ENCODE results near the gene FADS1.

Gene FADS1

DNA sequence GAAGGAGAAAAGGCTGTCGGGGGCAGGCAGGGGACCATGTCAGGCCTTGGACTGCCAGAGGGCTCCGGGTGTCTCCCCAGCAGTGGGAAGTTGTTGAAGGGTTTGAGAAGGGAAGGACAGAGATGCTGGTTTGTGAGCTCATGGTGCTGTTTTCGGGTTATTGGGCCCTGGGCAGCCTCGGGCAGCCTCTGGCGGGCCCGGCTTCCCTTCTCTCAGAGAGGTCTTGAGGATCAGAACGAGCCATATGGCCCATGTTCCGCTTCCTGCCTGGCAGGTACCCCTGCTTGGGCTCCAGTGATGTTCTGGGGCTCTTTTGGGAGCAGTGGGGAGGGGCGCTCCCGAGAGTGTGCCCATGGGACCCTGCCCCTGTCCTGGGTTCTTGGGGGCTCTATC lies 54.6 kb downstream of the FADS1 start:
- Histone ChIP-seq H3K9ac (ENCODE audit: low read depth, low read length) (no peak overlapping the region), H3K9me3 (ENCODE audit: insufficient read depth, low read depth, low read length) (no peaks in the 10 kb centered on the region), H3K27ac (ENCODE audit: low read depth, low read length) (no peak overlapping the region; the same call in 1 of the 2 replicates), H3K4me1 (ENCODE audit: insufficient read depth, low read length) (peaks cover 4% of the 10 kb centered on the region; the same call in 1 of the 2 replicates), H3K4me3 (ENCODE audit: low read length) (no peak overlapping the region), H3K27me3 (ENCODE audit: insufficient read depth, low read length) (no peaks in the 10 kb centered on the region), H3K36me3 (ENCODE audit: insufficient read depth, low read length) (no peaks in the 10 kb centered on the region)
- 83% methylated on average over 10 of the region's 10 CpGs for WGBS

- 72% methylated on average over 11 of the region's 11 CpGs for WGBS
- no peak overlapping the region for H3K27ac ChIP-seq (ENCODE audit: low read depth, low read length)
- no peak overlapping the region for H3K9ac ChIP-seq (ENCODE audit: low read depth, low read length)
- no peaks in the 10 kb centered on the region for H3K36me3 ChIP-seq (ENCODE audit: insufficient read depth, low read length)
- H3K4me3 ChIP-seq (ENCODE audit: low read length): no peak overlapping the region
- no peaks in the 10 kb centered on the region for H3K9me3 ChIP-seq (ENCODE audit: insufficient read depth, low read depth, low read length)
- peaks cover 7% of the 10 kb centered on the region; the same call in 1 of the 2 replicates for H3K4me1 ChIP-seq (ENCODE audit: insufficient read depth, low read length)
- no peaks in the 10 kb centered on the region for H3K27me3 ChIP-seq (ENCODE audit: insufficient read depth, low read length)
Observed at GRCh38 chr11:61761440-61762222, 55.2 kb downstream of the FADS1 start.

GRCh38 chr11:61760946-61761345 lies 55.9 kb downstream of the FADS1 start:
- no peaks in the 10 kb centered on the region for H3K9me3 ChIP-seq (ENCODE audit: insufficient read depth, low read depth, low read length)
- 68% methylated on average over 12 of the region's 13 CpGs for WGBS
- H3K27ac ChIP-seq (ENCODE audit: low read depth, low read length): no peak overlapping the region
- no peak overlapping the region for H3K4me3 ChIP-seq (ENCODE audit: low read length)
- no peaks in the 10 kb centered on the region for H3K36me3 ChIP-seq (ENCODE audit: insufficient read depth, low read length)
- H3K4me1 ChIP-seq (ENCODE audit: insufficient read depth, low read length): peaks cover 14% of the 10 kb centered on the region; the same call in 1 of the 2 replicates
- no peak overlapping the region for H3K9ac ChIP-seq (ENCODE audit: low read depth, low read length)
- H3K27me3 ChIP-seq (ENCODE audit: insufficient read depth, low read length): no peaks in the 10 kb centered on the region

GRCh38 chr11:61757213-61757862 lies 59.5 kb downstream of the FADS1 start:
- Histone ChIP-seq H3K9me3 (ENCODE audit: insufficient read depth, low read depth, low read length) (no peaks in the 10 kb centered on the region), H3K27ac (ENCODE audit: low read depth, low read length) (no peak overlapping the region), H3K4me1 (ENCODE audit: insufficient read depth, low read length) (peaks cover 20% of the 10 kb centered on the region), H3K36me3 (ENCODE audit: insufficient read depth, low read length) (no peaks in the 10 kb centered on the region), H3K4me3 (ENCODE audit: low read length) (no peak overlapping the region), H3K27me3 (ENCODE audit: insufficient read depth, low read length) (peaks cover 17% of the 10 kb centered on the region), H3K9ac (ENCODE audit: low read depth, low read length) (no peak overlapping the region)
- 96% methylated on average over 15 of the region's 15 CpGs for WGBS

GRCh38 chr11:61756452-61757212 lies 60.2 kb downstream of the FADS1 start:
- Histone ChIP-seq H3K27me3 (ENCODE audit: insufficient read depth, low read length) (peaks cover 23% of the 10 kb centered on the region), H3K27ac (ENCODE audit: low read depth, low read length) (no peak overlapping the region), H3K4me3 (ENCODE audit: low read length) (no peak overlapping the region), H3K9me3 (ENCODE audit: insufficient read depth, low read depth, low read length) (no peaks in the 10 kb centered on the region), H3K4me1 (ENCODE audit: insufficient read depth, low read length) (peaks cover 15% of the 10 kb centered on the region), H3K9ac (ENCODE audit: low read depth, low read length) (no peak overlapping the region), H3K36me3 (ENCODE audit: insufficient read depth, low read length) (no peaks in the 10 kb centered on the region)
- 72% methylated on average over 9 of the region's 9 CpGs for WGBS

GRCh38 chr11:61756147-61756451 lies 60.7 kb downstream of the FADS1 start:
- Histone ChIP-seq H3K4me3 (ENCODE audit: low read length) (no peak overlapping the region), H3K36me3 (ENCODE audit: insufficient read depth, low read length) (no peaks in the 10 kb centered on the region), H3K9me3 (ENCODE audit: insufficient read depth, low read depth, low read length) (no peaks in the 10 kb centered on the region), H3K9ac (ENCODE audit: low read depth, low read length) (no peak overlapping the region), H3K27ac (ENCODE audit: low read depth, low read length) (no peak overlapping the region), H3K27me3 (ENCODE audit: insufficient read depth, low read length) (peaks cover 27% of the 10 kb centered on the region), H3K4me1 (ENCODE audit: insufficient read depth, low read length) (peaks cover 15% of the 10 kb centered on the region)
- WGBS: 74% methylated on average over 4 of the region's 4 CpGs

GRCh38 chr11:61754534-61755482 lies 62.0 kb downstream of the FADS1 start:
- 81% methylated on average over 31 of the region's 31 CpGs for WGBS
- Histone ChIP-seq H3K27me3 (ENCODE audit: insufficient read depth, low read length) (peaks cover 30% of the 10 kb centered on the region), H3K9me3 (ENCODE audit: insufficient read depth, low read depth, low read length) (no peaks in the 10 kb centered on the region), H3K4me3 (ENCODE audit: low read length) (no peak overlapping the region), H3K27ac (ENCODE audit: low read depth, low read length) (no peak overlapping the region), H3K36me3 (ENCODE audit: insufficient read depth, low read length) (no peaks in the 10 kb centered on the region), H3K4me1 (ENCODE audit: insufficient read depth, low read length) (peaks cover 22% of the 10 kb centered on the region), H3K9ac (ENCODE audit: low read depth, low read length) (no peak overlapping the region)

GRCh38 chr11:61753672-61754071 lies 63.1 kb downstream of the FADS1 start:
- H3K4me1 ChIP-seq (ENCODE audit: insufficient read depth, low read length): peaks cover 30% of the 10 kb centered on the region
- no peak overlapping the region for H3K4me3 ChIP-seq (ENCODE audit: low read length)
- H3K27ac ChIP-seq (ENCODE audit: low read depth, low read length): no peak overlapping the region
- no peaks in the 10 kb centered on the region for H3K9me3 ChIP-seq (ENCODE audit: insufficient read depth, low read depth, low read length)
- H3K9ac ChIP-seq (ENCODE audit: low read depth, low read length): no peak overlapping the region
- H3K27me3 ChIP-seq (ENCODE audit: insufficient read depth, low read length): peaks cover 30% of the 10 kb centered on the region
- WGBS: 81% methylated on average over 4 of the region's 5 CpGs
- H3K36me3 ChIP-seq (ENCODE audit: insufficient read depth, low read length): no peaks in the 10 kb centered on the region

GRCh38 chr11:61752925-61753521 lies 63.8 kb downstream of the FADS1 start:
- Histone ChIP-seq H3K27me3 (ENCODE audit: insufficient read depth, low read length) (peaks cover 30% of the 10 kb centered on the region), H3K4me3 (ENCODE audit: low read length) (peak overlapping the region; percentile 74)

GRCh38 chr11:61752117-61752924 lies 64.5 kb downstream of the FADS1 start, which contains the start of gene MYRF:
TSS of gene MYRF (plus strand) at chr11:61752636. CDS start at chr11:61752745, 109 bp downstream.
- Histone ChIP-seq H3K9me3 (ENCODE audit: insufficient read depth, low read depth, low read length) (no peaks in the 10 kb centered on the region), H3K4me3 (ENCODE audit: low read length) (peak within 1 kb of the TSS; percentile 74), H3K36me3 (ENCODE audit: insufficient read depth, low read length) (no peaks in the 10 kb centered on the region), H3K9ac (ENCODE audit: low read depth, low read length) (peak within 1 kb of the TSS; percentile 71), H3K4me1 (ENCODE audit: insufficient read depth, low read length) (peaks cover 32% of the 10 kb centered on the region), H3K27ac (ENCODE audit: low read depth, low read length) (no peak within 1 kb of the TSS), H3K27me3 (ENCODE audit: insufficient read depth, low read length) (peaks cover 30% of the 10 kb centered on the region)
- 5% methylated on average over 93 of the region's 93 CpGs for WGBS

More at GRCh38 chr11:61752925-61753521, 63.8 kb downstream of the FADS1 start:
- peaks cover 30% of the 10 kb centered on the region for H3K4me1 ChIP-seq (ENCODE audit: insufficient read depth, low read length)
- 37% methylated on average over 17 of the region's 17 CpGs for WGBS
- H3K36me3 ChIP-seq (ENCODE audit: insufficient read depth, low read length): no peaks in the 10 kb centered on the region
- H3K9me3 ChIP-seq (ENCODE audit: insufficient read depth, low read depth, low read length): no peaks in the 10 kb centered on the region
- H3K27ac ChIP-seq (ENCODE audit: low read depth, low read length): no peak overlapping the region
- peak overlapping the region; percentile 71 for H3K9ac ChIP-seq (ENCODE audit: low read depth, low read length)
